HG02973 (cell line): ENCODE data around the gene GPANK1.

Experiments used
- ATAC-seq: cut with Tn5 transposase; IDR thresholded peaks from one replicate; pipeline ENCODE4 v1.9.1; 2021; ENCODE audit warnings: moderate library complexity; ENCODE audit not compliant: unreplicated experiment

Gene GPANK1

GRCh38 chr6:31621320-31621939 is 43.4 kb downstream of the GPANK1 start:
- ATAC-seq = no peak

GRCh38 chr6:31620586-31621319 is 44.0 kb downstream of the GPANK1 start, which contains the start of gene PRRC2A:
TSS of gene PRRC2A (plus strand) at chr6:31620715. CDS start at chr6:31622790, 2,075 bp downstream.
- ATAC-seq = peak; percentile 47

- ATAC-seq = peak; percentile 64
Observed at GRCh38 chr6:31619805-31620585, 44.8 kb downstream of the GPANK1 start.

GRCh38 chr6:31617010-31617409 is 47.8 kb downstream of the GPANK1 start:
- no peak for ATAC-seq

- ATAC-seq = no peak
Observed at GRCh38 chr6:31615748-31616147, 49.0 kb downstream of the GPANK1 start.

GRCh38 chr6:31614684-31615578 is 49.9 kb downstream of the GPANK1 start, which contains the start of gene AIF1:
TSS of gene AIF1 (plus strand) at chr6:31615234. CDS start at chr6:31615330, 96 bp downstream.
- no peak for ATAC-seq

- no peak for ATAC-seq
Observed at GRCh38 chr6:31614075-31614619, 50.6 kb downstream of the GPANK1 start.
